AG08396 (cell line): ENCODE measurements around the gene KRT1.
"Not testable (repeated sequence)": the region's sequence is repeated elsewhere in the genome, so short reads cannot be mapped to it uniquely, and the experiment has no call there.

Experiments
- DNase-seq: peaks from one replicate; pipeline ENCODE4 v3.0.0; 2012; ENCODE audit warnings: low spot score, mixed read lengths

The KRT1 gene

GRCh38 chr12:52682381-52682660, 2.1 kb upstream of the KRT1 start:
- no peak for DNase-seq

- no peak for DNase-seq
Measured at GRCh38 chr12:52681526-52682380, 1.5 kb upstream of the KRT1 start.

- no peak for DNase-seq
Measured at GRCh38 chr12:52679875-52680274, 332 bp downstream of the KRT1 start.

GRCh38 chr12:52677671-52678070, 2.5 kb downstream of the KRT1 start:
- DNase-seq, result no peak

- no peak for DNase-seq
Measured at GRCh38 chr12:52677126-52677525, 3.1 kb downstream of the KRT1 start.

GRCh38 chr12:52676163-52676562, 4.0 kb downstream of the KRT1 start:
- no peak for DNase-seq

- DNase-seq, result no peak
Measured at GRCh38 chr12:52675301-52675701, 4.9 kb downstream of the KRT1 start.

GRCh38 chr12:52674433-52674775, 5.8 kb downstream of the KRT1 start:
- no peak for DNase-seq

GRCh38 chr12:52673713-52674432, 6.3 kb downstream of the KRT1 start:
- no peak for DNase-seq

- DNase-seq, result no peak
Measured at GRCh38 chr12:52673217-52673616, 7.0 kb downstream of the KRT1 start.

GRCh38 chr12:52672321-52672933, 7.8 kb downstream of the KRT1 start:
- DNase-seq, result no peak

GRCh38 chr12:52670961-52671360, 9.2 kb downstream of the KRT1 start:
- DNase-seq, result no peak

- no peak for DNase-seq
Measured at GRCh38 chr12:52670506-52670905, 9.7 kb downstream of the KRT1 start.

GRCh38 chr12:52669941-52670340, 10.3 kb downstream of the KRT1 start:
- DNase-seq, result not testable (repeated sequence)

GRCh38 chr12:52669426-52669825, 10.8 kb downstream of the KRT1 start:
- DNase-seq, result no peak

GRCh38 chr12:52667931-52668330, 12.3 kb downstream of the KRT1 start:
- DNase-seq, result no peak

- DNase-seq, result no peak
Measured at GRCh38 chr12:52667509-52667908, 12.7 kb downstream of the KRT1 start.

GRCh38 chr12:52666471-52666870, 13.7 kb downstream of the KRT1 start:
- DNase-seq, result no peak

GRCh38 chr12:52663420-52663819, 16.8 kb downstream of the KRT1 start:
- no peak for DNase-seq

GRCh38 chr12:52662918-52663229, 17.3 kb downstream of the KRT1 start:
- no peak for DNase-seq

GRCh38 chr12:52662093-52662917, 17.9 kb downstream of the KRT1 start:
- DNase-seq, result no peak

- no peak for DNase-seq
Measured at GRCh38 chr12:52661668-52662067, 18.5 kb downstream of the KRT1 start.
